Measurements from ENCODE around the gene PHLDA2.

The PHLDA2 gene

DNA sequence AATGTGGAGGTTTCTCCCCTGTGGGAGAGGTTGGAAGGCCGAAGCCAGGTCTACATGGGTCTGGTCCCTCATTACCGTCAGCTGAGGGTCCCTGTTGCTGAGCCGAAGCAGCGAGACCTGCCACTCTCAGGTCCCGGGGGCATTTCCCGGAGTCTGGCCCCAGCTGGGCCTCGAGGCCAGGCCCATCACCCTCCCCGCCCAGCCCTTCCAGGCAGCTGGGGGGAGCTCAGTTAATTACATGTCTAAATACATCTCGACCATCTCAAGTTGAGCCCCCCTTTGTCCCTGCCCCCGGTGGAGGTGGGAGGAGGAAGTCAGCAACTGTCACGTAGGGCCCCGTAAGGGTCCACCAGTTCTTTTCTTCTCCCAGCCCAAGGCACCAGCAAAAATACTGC lies 47.2 kb downstream of the PHLDA2 start:
- no peak for DNase-seq (ENCODE audit: low read depth in 2 of 2)

DNA sequence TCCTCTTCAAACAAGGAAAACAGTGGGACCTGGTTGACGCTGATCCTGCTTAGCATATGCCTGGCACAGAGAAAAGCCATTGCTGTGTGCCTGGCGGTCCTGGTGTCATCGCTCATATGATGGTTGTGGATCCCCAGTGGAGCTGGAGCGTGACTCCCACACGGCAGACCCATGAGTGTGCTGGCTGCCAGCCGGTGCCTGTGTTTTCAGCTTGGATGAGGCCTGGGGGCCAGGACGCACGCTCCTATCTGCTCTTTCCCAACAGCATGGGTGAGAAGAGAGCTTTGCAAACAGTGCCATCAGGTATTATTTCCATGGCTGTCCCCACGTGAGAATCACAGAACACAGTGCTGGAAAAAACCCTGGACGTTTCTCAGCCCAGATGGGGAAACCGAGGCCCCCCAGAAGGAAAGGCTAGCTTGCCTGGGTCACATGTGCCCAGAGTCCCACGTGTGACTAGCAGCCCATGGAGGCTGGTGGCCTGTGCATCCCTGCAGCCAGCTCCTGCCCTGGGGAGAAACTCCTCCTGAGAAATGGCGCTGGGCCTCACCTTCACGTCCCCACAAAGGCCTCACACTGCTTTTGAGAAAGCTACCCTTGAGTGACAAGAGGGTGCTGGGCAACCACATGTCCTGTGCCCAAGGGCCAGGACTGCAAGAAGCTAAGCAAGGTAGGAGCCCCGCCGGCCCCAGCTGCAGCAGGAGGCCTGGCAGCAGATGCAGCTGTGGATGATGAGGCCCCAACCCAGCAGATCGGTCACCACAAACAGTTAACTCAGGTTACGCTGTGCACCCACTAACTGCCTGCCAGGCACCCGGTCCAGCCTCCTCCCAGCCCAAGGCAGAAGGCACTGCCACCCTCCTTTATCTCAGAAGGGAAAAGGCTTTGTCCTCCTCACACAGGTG lies 47.9 kb downstream of the PHLDA2 start:
- no peak for DNase-seq (ENCODE audit: low read depth in 2 of 2)

DNA sequence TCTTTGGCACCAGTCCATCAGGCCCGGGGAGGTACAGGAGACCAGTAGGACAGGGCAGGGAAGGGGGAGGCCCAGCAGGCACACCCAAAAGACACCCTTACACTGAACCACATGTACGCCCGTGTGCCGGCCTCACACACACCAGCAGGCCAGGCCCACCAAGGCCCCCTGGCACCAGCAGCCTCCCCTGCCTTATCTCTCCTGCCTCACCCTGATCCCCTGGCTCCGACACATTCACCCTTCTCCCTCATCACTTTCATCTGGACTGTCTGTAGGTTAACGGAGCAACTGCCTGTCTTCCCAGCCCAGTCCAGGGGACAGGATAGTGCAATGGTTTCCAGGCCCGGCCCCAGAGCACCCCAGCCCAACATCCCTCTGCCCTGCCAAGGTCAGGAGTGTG lies 48.6 kb downstream of the PHLDA2 start:
- DNase-seq (ENCODE audit: low read depth in 2 of 2) = no peak

DNA sequence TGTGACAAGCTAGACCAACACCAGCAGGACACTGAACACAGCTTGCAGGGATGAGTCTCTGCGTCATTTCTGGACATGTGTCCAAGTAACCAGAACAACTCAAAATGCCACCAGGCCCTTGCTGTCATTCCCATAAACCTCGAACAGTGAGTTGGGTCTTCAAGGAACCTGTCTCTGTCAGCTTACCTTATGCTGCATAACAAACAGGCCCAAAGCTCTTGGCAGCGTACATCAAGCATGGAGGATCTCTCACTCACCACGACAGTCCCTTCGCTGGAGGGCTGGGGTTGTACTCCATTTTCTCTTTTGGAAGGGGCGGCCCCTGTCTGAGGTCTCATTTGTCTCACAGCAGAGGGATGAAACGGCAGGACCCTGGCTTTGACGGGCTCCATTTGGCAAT lies 50.4 kb downstream of the PHLDA2 start:
- no peak for DNase-seq (ENCODE audit: low read depth in 2 of 2)

Data from stimulated activated CD8-positive, alpha-beta memory T cell treated with anti-CD3 and anti-CD28 coated beads, Interleukin-15, amount 100 ng/mL, for 4 hours (primary cell).